Neural crest cell (in vitro differentiated cells): ENCODE results near the gene PIK3R2. TPM values are rescaled to one million over a fixed set of nuclear protein-coding genes. Genes with fewer than 3 reads are reported as not detected.

Source experiments
- DNase-seq: peaks from one replicate; pipeline ENCODE4 v3.0.0; 2021; ENCODE audit warnings: low read depth, mixed read lengths, low spot score
- H3K27ac Mint-ChIP-seq: one replicate; pipeline ENCODE4 v1.8.0; 2021; ENCODE audit warnings: mild to moderate bottlenecking, mixed read lengths; ENCODE audit not compliant: unreplicated experiment
- H3K27me3 Mint-ChIP-seq: 2 replicates; pipeline ENCODE4 v1.8.0; 2021; ENCODE audit warnings: low read depth, mild to moderate bottlenecking, mixed read lengths
- H3K36me3 Mint-ChIP-seq: 2 replicates; pipeline ENCODE4 v1.8.0; 2021; ENCODE audit warnings: low read depth, mild to moderate bottlenecking, mixed read lengths
- H3K4me1 Mint-ChIP-seq: 2 replicates; pipeline ENCODE4 v1.8.0; 2021; ENCODE audit warnings: mixed read lengths
- H3K4me3 Mint-ChIP-seq: one replicate; pipeline ENCODE4 v1.8.0; 2021; ENCODE audit warnings: mild to moderate bottlenecking, mixed read lengths
- H3K9me3 Mint-ChIP-seq: 2 replicates; pipeline ENCODE4 v1.8.0; 2021; ENCODE audit warnings: mixed read lengths
- CTCF ChIP-seq: fragments of 200-600 bp; sonication (generic); conservative IDR thresholded peaks from 2 replicates; pipeline ENCODE4 v1.5.0; 2021; ENCODE audit warnings: antibody characterized with exemption, mild to moderate bottlenecking
- total RNA-seq: library from RNA; stranded (reverse); gene quantifications from 2 replicates; pipeline ENCODE4 v1.2.1, GENCODE V29; 2021

Gene PIK3R2
- total RNA-seq, 1 donor from 2014 or later = 72.5 TPM

- Mint-ChIP-seq H3K4me1 (peaks cover 28% of the 10 kb centered on the region), H3K27ac (no peak overlapping the region), H3K9me3 (no peaks in the 10 kb centered on the region), H3K27me3 (no peaks in the 10 kb centered on the region), H3K36me3 (no peaks in the 10 kb centered on the region), H3K4me3 (peak overlapping the region; percentile 82)
- no peak for DNase-seq
- no peak for TF ChIP-seq CTCF
Measured at GRCh38 chr19:18117364-18117691, 35.6 kb upstream of the PIK3R2 start.

- DNase-seq = peak; percentile 91
- Mint-ChIP-seq H3K9me3 (no peaks in the 10 kb centered on the region), H3K36me3 (no peaks in the 10 kb centered on the region), H3K4me3 (peak overlapping the region; percentile 84), H3K4me1 (peaks cover 28% of the 10 kb centered on the region), H3K27ac (peak overlapping the region; percentile 50), H3K27me3 (no peaks in the 10 kb centered on the region)
- peak; percentile 20 for TF ChIP-seq CTCF
Measured at GRCh38 chr19:18117692-18118378, 35.1 kb upstream of the PIK3R2 start.

GRCh38 chr19:18118420-18119012 lies 34.4 kb upstream of the PIK3R2 start:
- Mint-ChIP-seq H3K27ac (peak overlapping the region; percentile 50), H3K9me3 (no peaks in the 10 kb centered on the region), H3K4me3 (peak overlapping the region; percentile 84), H3K36me3 (no peaks in the 10 kb centered on the region), H3K27me3 (no peaks in the 10 kb centered on the region), H3K4me1 (peaks cover 28% of the 10 kb centered on the region)
- no peak for DNase-seq
- TF ChIP-seq CTCF = no peak

GRCh38 chr19:18119013-18119716 lies 33.8 kb upstream of the PIK3R2 start:
- Mint-ChIP-seq H3K4me1 (peaks cover 28% of the 10 kb centered on the region), H3K4me3 (peak overlapping the region; percentile 84), H3K36me3 (no peaks in the 10 kb centered on the region), H3K27ac (no peak overlapping the region), H3K27me3 (no peaks in the 10 kb centered on the region), H3K9me3 (no peaks in the 10 kb centered on the region)
- TF ChIP-seq CTCF = no peak
- DNase-seq = no peak

- no peak for DNase-seq
- Mint-ChIP-seq H3K27ac (no peak overlapping the region), H3K4me1 (peaks cover 28% of the 10 kb centered on the region), H3K9me3 (no peaks in the 10 kb centered on the region), H3K27me3 (no peaks in the 10 kb centered on the region), H3K36me3 (no peaks in the 10 kb centered on the region), H3K4me3 (peak overlapping the region; percentile 79)
- no peak for TF ChIP-seq CTCF
Measured at GRCh38 chr19:18119717-18120105, 33.3 kb upstream of the PIK3R2 start.
